Activated CD8-positive, alpha-beta memory T cell treated with anti-CD3 and anti-CD28 coated beads for 48 hours (primary cell): ENCODE results near the gene ADTRP.

Source experiments
- DNase-seq, 3 experiments: peaks; one replicate each; pipeline ENCODE4 v3.0.0-alpha.2; 2020; ENCODE audit warnings: low read depth in 2 of 3, low spot score in 2 of 3

The ADTRP gene

GRCh38 chr6:11665604-11666326 is 112.8 kb downstream of the ADTRP start:
- no peak for DNase-seq
